Thoracic aorta (tissue), 2 donors: ENCODE measurements around the gene HMX1. TPM values are rescaled to one million over a fixed set of nuclear protein-coding genes. Genes with fewer than 3 reads are reported as not detected.

Source experiments
- ATAC-seq: fragments of 150-250 bp; one replicate; pipeline ENCODE4 v1.8.0; 2017; ENCODE audit warnings: low read depth; ENCODE audit not compliant: insufficient number of reproducible peaks, low FRiP score
- DNase-seq: peaks from one replicate; pipeline ENCODE4 v3.0.0-alpha.2; 2020; ENCODE audit warnings: low spot score
- H3K27ac ChIP-seq, 2 donors: fragments of 200-600 bp; sonication (generic); 1 replicate in 1 of 2; 2 replicates in 1 of 2; pipeline ENCODE4 v1.5.1; 2016; ENCODE audit warnings: mild to moderate bottlenecking in 2 of 2, moderate library complexity in 2 of 2
- H3K27me3 ChIP-seq: fragments of 200-600 bp; sonication (generic); replicated peaks from 2 replicates; pipeline ENCODE4 v1.6.0; 2016; ENCODE audit warnings: mild to moderate bottlenecking; ENCODE audit not compliant: insufficient read depth
- H3K36me3 ChIP-seq: fragments of 200-600 bp; sonication (generic); one replicate; pipeline ENCODE4 v1.5.1; 2016
- H3K4me1 ChIP-seq, 2 donors: fragments of 200-600 bp; sonication (generic); 1 replicate in 1 of 2; 2 replicates in 1 of 2; pipeline versions ENCODE4 v1.5.1 to v1.6.0; 2016; ENCODE audit warnings: low read depth in 2 of 2, mild to moderate bottlenecking in 1 of 2; ENCODE audit not compliant: control insufficient read depth in 1 of 2
- H3K4me3 ChIP-seq: fragments of 200-600 bp; sonication (generic); 2 replicates; pipeline ENCODE4 v1.5.1; 2016; ENCODE audit warnings: mild to moderate bottlenecking
- H3K9me3 ChIP-seq: fragments of 200-600 bp; sonication (generic); 2 replicates; pipeline ENCODE4 v1.5.1; 2016
- CTCF ChIP-seq: fragments of 200-600 bp; sonication (generic); IDR thresholded peaks from one replicate; pipeline ENCODE4 v1.5.1; 2019; ENCODE audit warnings: antibody characterized with exemption
- total RNA-seq, 2 donors: library from RNA; depleted of rRNA; stranded (reverse); fragments of >200 nt; gene quantifications; one replicate each; pipeline versions ENCODE4 v1.1.0 to v1.2.3, GENCODE V29; 2016

The HMX1 gene
- total RNA-seq, 2 donors from 2014 or later = 0.28 TPM; not detected in 1

- TF ChIP-seq CTCF = no peak
- Histone ChIP-seq H3K27ac (no peak overlapping the region), H3K36me3 (no peaks in the 10 kb centered on the region), H3K4me3 (no peak overlapping the region), H3K9me3 (no peaks in the 10 kb centered on the region), H3K4me1 (no peaks in the 10 kb centered on the region), H3K27me3 (no peaks in the 10 kb centered on the region)
- DNase-seq (no peak), ATAC-seq (no peak)
These were observed 29.9 kb downstream of the HMX1 start for GRCh38 chr4:8841678-8842268.

GRCh38 chr4:8840816-8841455 lies 30.7 kb downstream of the HMX1 start:
- DNase-seq (no peak), ATAC-seq (no peak)
- Histone ChIP-seq H3K9me3 (no peaks in the 10 kb centered on the region), H3K27me3 (no peaks in the 10 kb centered on the region), H3K27ac (no peak overlapping the region), H3K4me1 (no peaks in the 10 kb centered on the region), H3K36me3 (no peaks in the 10 kb centered on the region), H3K4me3 (no peak overlapping the region)
- TF ChIP-seq CTCF = no peak

GRCh38 chr4:8840006-8840793 lies 31.4 kb downstream of the HMX1 start:
- Histone ChIP-seq H3K9me3 (no peaks in the 10 kb centered on the region), H3K4me1 (no peaks in the 10 kb centered on the region), H3K4me3 (no peak overlapping the region), H3K27me3 (no peaks in the 10 kb centered on the region), H3K36me3 (no peaks in the 10 kb centered on the region), H3K27ac (no peak overlapping the region)
- TF ChIP-seq CTCF = no peak
- DNase-seq = no peak
- ATAC-seq = no peak

- ATAC-seq (no peak), DNase-seq (no peak)
- no peaks in the 10 kb centered on the region for H3K27me3 ChIP-seq
- no peaks in the 10 kb centered on the region for H3K9me3 ChIP-seq
- no peak overlapping the region for H3K4me3 ChIP-seq
- H3K27ac ChIP-seq = no peak overlapping the region
- H3K4me1 ChIP-seq = no peaks in the 10 kb centered on the region
- no peak for TF ChIP-seq CTCF
- no peaks in the 10 kb centered on the region for H3K36me3 ChIP-seq
These were observed 32.6 kb downstream of the HMX1 start for GRCh38 chr4:8838961-8839431.

GRCh38 chr4:8838296-8838960 lies 33.2 kb downstream of the HMX1 start:
- Histone ChIP-seq H3K4me1 (no peaks in the 10 kb centered on the region), H3K4me3 (no peak overlapping the region), H3K27ac (no peak overlapping the region), H3K9me3 (no peaks in the 10 kb centered on the region), H3K27me3 (no peaks in the 10 kb centered on the region), H3K36me3 (no peaks in the 10 kb centered on the region)
- no peak for TF ChIP-seq CTCF
- DNase-seq (no peak), ATAC-seq (no peak)
